Colonic mucosa (tissue), 4 donors: ENCODE data around the gene RSU1. TPM values are rescaled to one million over a fixed set of nuclear protein-coding genes. Genes with fewer than 3 reads are reported as not detected.

Source experiments
- DNase-seq: peaks from one replicate; pipeline ENCODE4 v3.0.0-alpha.2; 2020
- H3K27ac ChIP-seq: fragments of 200-600 bp; one replicate; pipeline ENCODE4 v1.8.0; 2021
- H3K27me3 ChIP-seq: fragments of 200-600 bp; one replicate; pipeline ENCODE4 v1.8.0; 2021
- H3K36me3 ChIP-seq: fragments of 200-600 bp; one replicate; pipeline ENCODE4 v1.8.0; 2021
- H3K4me1 ChIP-seq: fragments of 200-600 bp; one replicate; pipeline ENCODE4 v1.8.0; 2021; ENCODE audit warnings: mild to moderate bottlenecking
- H3K4me3 ChIP-seq: fragments of 200-600 bp; one replicate; pipeline ENCODE4 v1.8.0; 2021
- H3K9ac ChIP-seq, 2 donors: one replicate each; pipeline ENCODE4 v1.7.0; 2013; ENCODE audit warnings: control low read depth in 2 of 2, low read depth in 2 of 2, low read length in 2 of 2
- H3K9me3 ChIP-seq: fragments of 200-600 bp; one replicate; pipeline ENCODE4 v1.8.0; 2021
- intact Hi-C: fragments of 100-400 bp; cut with DNase I; formaldehyde crosslinking; loops from one replicate; pipeline ENCODE4 v1.14.1; 2022
- total RNA-seq, 2 donors: library from RNA; stranded (reverse); fragmentation: NEBNext Ultra II Directional in 1 of 2; extraction: Animal tissue kit (Norgen Biotek cat#: 25700) in 1 of 2; gene quantifications; one replicate each; pipeline ENCODE4 v1.2.1, GENCODE V29; 2021
- TF ChIP-seq, protein P1 (sequence below): fragments of 200-600 bp; IDR thresholded peaks from one replicate; pipeline ENCODE4 v1.8.0; 2022; ENCODE audit warnings: antibody characterized with exemption, mild to moderate bottlenecking
- donor health status: healthy.
- donor health status: DM: no; HTN: no; CAD: no.
- donor health status: DM: no; HTN: no; CAD: no.

Gene RSU1
- total RNA-seq, 2 donors from 2014 or later, result 44.3 to 82.9 TPM

DNA sequence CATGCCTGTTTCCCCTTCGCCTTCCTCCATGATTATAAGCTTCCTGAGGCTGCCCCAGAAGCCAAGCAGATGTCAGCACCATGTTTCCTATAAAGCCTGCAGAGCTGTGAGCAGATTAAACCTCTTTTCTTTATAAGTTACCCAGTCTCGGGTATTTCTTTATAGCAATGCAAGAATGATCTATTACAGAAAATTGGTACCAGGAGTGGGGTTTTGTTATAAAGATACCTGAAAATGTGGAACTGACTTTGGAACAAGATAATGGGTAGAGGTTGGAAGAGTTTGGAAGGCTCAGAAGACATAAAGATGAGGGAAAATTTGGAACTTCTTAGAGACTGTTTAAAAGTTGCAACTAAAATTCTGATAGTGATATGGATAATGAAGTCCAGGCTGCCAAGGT lies 4.8 kb upstream of the RSU1 start:
- no peak for DNase-seq
- intact Hi-C loops, result no loop called here
- H3K9me3 ChIP-seq, result no peaks in the 10 kb centered on the region
- H3K4me3 ChIP-seq, result no peak overlapping the region
- TF ChIP-seq, protein P1, sequence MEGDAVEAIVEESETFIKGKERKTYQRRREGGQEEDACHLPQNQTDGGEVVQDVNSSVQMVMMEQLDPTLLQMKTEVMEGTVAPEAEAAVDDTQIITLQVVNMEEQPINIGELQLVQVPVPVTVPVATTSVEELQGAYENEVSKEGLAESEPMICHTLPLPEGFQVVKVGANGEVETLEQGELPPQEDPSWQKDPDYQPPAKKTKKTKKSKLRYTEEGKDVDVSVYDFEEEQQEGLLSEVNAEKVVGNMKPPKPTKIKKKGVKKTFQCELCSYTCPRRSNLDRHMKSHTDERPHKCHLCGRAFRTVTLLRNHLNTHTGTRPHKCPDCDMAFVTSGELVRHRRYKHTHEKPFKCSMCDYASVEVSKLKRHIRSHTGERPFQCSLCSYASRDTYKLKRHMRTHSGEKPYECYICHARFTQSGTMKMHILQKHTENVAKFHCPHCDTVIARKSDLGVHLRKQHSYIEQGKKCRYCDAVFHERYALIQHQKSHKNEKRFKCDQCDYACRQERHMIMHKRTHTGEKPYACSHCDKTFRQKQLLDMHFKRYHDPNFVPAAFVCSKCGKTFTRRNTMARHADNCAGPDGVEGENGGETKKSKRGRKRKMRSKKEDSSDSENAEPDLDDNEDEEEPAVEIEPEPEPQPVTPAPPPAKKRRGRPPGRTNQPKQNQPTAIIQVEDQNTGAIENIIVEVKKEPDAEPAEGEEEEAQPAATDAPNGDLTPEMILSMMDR, result no peak
- no peaks in the 10 kb centered on the region for H3K27me3 ChIP-seq
- H3K4me1 ChIP-seq, result no peaks in the 10 kb centered on the region
- no peak overlapping the region for H3K9ac ChIP-seq
- no peaks in the 10 kb centered on the region for H3K36me3 ChIP-seq
- H3K27ac ChIP-seq, result no peak overlapping the region

DNA sequence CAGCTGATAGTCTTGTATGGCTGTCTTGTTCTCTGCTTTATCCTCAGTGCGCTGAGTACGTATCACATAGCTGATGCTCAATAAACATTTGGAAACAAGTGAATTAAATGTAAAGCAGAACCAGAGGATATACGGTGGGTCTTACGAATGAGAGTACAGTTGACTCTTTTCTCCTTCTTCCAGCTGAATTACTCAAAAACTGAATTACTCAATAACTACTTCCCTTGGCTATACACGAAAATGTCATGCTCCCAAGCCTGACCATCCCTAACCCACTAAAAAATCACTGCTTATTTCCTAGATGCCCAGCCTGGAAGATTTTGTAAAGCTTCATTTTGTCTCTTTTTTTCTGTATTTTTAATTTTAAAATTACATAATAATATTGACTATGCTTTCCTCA lies 3.2 kb upstream of the RSU1 start:
- intact Hi-C loops, result no loop called here

DNA sequence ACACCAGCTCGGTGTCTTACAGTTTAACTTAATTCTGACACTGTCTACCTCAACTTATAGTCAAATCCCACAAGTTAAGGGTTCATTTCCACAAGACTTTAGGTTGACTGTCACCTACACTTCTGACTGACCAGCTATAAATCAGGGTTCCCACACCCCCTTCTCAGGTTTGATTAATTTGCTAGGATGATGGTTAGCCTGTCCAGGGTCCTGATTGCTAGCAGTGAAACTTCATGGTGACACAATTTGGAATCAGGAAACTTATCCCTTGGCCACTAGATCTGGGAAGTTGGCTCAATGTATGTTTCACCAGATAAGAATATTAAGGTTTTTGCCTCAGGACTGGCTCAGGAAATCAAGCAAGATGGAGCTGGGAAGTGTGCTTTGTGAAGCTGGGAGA lies 2.8 kb upstream of the RSU1 start:
- H3K27ac ChIP-seq, result no peak overlapping the region
- no peak overlapping the region for H3K4me3 ChIP-seq
- no peaks in the 10 kb centered on the region for H3K36me3 ChIP-seq
- no peak for DNase-seq
- H3K27me3 ChIP-seq, result no peaks in the 10 kb centered on the region
- H3K9ac ChIP-seq, result no peak overlapping the region
- no peaks in the 10 kb centered on the region for H3K9me3 ChIP-seq
- TF ChIP-seq, protein P1, result no peak
- intact Hi-C loops, result no loop called here
- H3K4me1 ChIP-seq, result no peaks in the 10 kb centered on the region

More for the DNA sequence above, 3.2 kb upstream of the RSU1 start:
- Histone ChIP-seq H3K9me3 (no peaks in the 10 kb centered on the region), H3K27ac (no peak overlapping the region), H3K27me3 (no peaks in the 10 kb centered on the region), H3K4me1 (no peaks in the 10 kb centered on the region), H3K9ac (no peak overlapping the region), H3K4me3 (no peak overlapping the region), H3K36me3 (no peaks in the 10 kb centered on the region)
- TF ChIP-seq, protein P1, result no peak
- DNase-seq, result no peak

DNA sequence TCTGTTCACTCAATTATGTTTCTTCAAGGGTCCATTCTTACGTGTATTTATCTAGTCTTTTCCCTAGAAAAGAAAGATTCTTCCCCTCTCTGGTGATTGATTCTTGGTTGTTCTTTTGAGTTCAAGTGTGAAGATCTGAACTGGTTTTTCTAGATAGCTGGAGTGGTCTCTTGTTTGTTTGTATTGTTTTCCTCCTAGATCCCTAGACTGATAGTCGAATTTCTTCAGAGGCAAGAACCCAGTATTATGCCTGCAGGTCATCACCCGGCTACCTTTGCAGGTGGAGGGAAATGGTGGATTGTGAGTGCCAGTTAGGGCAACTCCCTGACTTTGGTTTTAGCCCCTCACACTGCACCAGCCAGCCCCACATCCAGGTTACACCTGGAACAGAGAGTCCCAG lies 2.2 kb upstream of the RSU1 start:
- no peaks in the 10 kb centered on the region for H3K36me3 ChIP-seq
- DNase-seq, result no peak
- H3K4me3 ChIP-seq, result no peak overlapping the region
- no peaks in the 10 kb centered on the region for H3K27me3 ChIP-seq
- H3K9ac ChIP-seq, result no peak overlapping the region
- no peak overlapping the region for H3K27ac ChIP-seq
- TF ChIP-seq, protein P1, result no peak
- H3K9me3 ChIP-seq, result no peaks in the 10 kb centered on the region
- intact Hi-C loops, result no loop called here
- H3K4me1 ChIP-seq, result no peaks in the 10 kb centered on the region

DNA sequence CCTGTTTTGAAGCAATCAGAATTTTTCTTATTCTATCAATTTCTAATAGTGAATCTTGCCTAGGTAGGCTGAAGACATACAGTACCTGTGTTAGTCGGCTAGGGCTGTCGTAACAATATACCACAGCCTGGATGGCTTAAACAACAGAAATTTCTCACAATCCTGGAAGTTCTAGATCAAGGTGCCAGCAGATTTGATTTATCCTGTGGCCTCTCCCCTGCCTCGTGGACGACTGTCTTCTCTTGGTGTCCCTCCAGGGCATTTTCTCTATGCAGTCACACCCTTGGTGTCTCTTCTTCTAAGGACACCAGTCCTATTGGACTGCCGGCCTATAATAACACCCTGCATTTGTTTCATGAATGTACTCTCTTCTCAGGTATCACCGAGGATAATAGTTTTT lies 1.8 kb upstream of the RSU1 start:
- Histone ChIP-seq H3K9me3 (no peaks in the 10 kb centered on the region), H3K4me1 (no peaks in the 10 kb centered on the region), H3K36me3 (no peaks in the 10 kb centered on the region), H3K4me3 (no peak overlapping the region), H3K27ac (no peak overlapping the region), H3K27me3 (no peaks in the 10 kb centered on the region), H3K9ac (no peak overlapping the region)
- no peak for DNase-seq
- intact Hi-C loops, result no loop called here
- TF ChIP-seq, protein P1, result no peak

DNA sequence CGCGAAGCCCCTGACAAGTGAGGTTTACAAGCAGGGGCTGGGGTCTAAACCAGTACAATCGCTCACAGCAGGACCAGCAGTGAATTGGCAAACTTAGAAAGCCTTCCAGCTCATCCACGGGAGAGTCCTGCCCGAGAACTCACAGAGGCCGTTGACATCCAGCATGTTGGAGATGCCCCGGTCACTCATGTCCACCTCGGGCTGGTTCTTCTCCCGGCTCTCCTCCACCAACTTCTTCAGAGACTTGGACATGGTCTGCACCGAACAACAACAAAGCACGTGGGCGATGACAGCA lies 447 bp downstream of the RSU1 start:
- TF ChIP-seq, protein P1, result no peak
- intact Hi-C loops, result no loop called here

More for the DNA sequence above, 447 bp downstream of the RSU1 start:
- no peaks in the 10 kb centered on the region for H3K4me1 ChIP-seq
- no peaks in the 10 kb centered on the region for H3K27me3 ChIP-seq
- no peaks in the 10 kb centered on the region for H3K9me3 ChIP-seq
- H3K27ac ChIP-seq, result peak overlapping the region; percentile 78
- no peak for DNase-seq
- H3K9ac ChIP-seq, result peak overlapping the region; percentile 52 to 93
- H3K4me3 ChIP-seq, result peak overlapping the region; percentile 68
- no peaks in the 10 kb centered on the region for H3K36me3 ChIP-seq
